ENCODE measurements around the gene SHKBP1. TPM values are rescaled to one million over a fixed set of nuclear protein-coding genes. Genes with fewer than 3 reads are reported as not detected.

Gene SHKBP1
- total and polyA plus RNA-seq, 2 of the 4 experiments (the other 2 are of a cell fraction) = 15.6 to 94.0 TPM

DNA sequence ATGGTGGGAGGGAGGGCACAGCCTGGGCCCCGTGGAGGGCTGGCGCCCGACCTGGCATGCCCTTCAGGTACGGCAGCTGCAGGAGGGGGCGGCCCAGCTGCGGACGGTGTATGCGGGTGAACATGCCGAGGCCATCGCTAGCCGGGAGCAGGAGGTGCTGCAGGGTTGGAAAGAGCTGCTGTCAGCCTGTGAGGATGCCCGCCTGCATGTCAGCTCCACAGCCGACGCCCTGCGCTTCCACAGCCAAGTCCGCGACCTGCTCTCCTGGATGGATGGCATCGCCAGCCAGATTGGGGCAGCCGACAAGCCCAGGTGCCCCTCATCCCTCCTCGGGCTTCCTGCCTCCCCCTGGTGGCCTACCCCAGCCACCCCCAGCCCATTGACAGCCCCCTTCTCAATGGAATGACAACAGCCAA, 16.6 kb upstream of the SHKBP1 start:
- POLR2A ChIA-PET (ENCODE audit: unreplicated experiment) = no interaction called here

More for the DNA sequence above, 16.6 kb upstream of the SHKBP1 start:
- WGBS, 2 experiments (ENCODE audit: extremely low coverage in 2 of 2, insufficient read length in 1 of 2) = 26% methylated on average over 5 of the region's 20 CpGs; no CpG with 5 or more reads in 1 of the 2 experiments
- BruUV-seq (replicated peaks) = no TSS peak
- H4K5ac ChIP-seq (ENCODE audit: low read depth, low read length) = no peak overlapping the region
- H3K23ac ChIP-seq (ENCODE audit: low read depth, low read length) = no peak overlapping the region
- no peak overlapping the region for H3K4ac ChIP-seq (ENCODE audit: low read depth, low read length)
- TF ChIP-seq SMC3 (IDR thresholded peaks at IDR 0.05; ENCODE audit: low read depth, low read length) = no peak
- TF ChIP-seq, protein P1, sequence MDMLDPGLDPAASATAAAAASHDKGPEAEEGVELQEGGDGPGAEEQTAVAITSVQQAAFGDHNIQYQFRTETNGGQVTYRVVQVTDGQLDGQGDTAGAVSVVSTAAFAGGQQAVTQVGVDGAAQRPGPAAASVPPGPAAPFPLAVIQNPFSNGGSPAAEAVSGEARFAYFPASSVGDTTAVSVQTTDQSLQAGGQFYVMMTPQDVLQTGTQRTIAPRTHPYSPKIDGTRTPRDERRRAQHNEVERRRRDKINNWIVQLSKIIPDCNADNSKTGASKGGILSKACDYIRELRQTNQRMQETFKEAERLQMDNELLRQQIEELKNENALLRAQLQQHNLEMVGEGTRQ (IDR thresholded peaks at IDR 0.05; ENCODE audit: low read depth, low read length) = no peak
- TF ChIP-seq MXI1 (IDR thresholded peaks at IDR 0.05; ENCODE audit: borderline replicate concordance, low read depth, low read length) = no peak
- TF ChIP-seq CHD1 (IDR thresholded peaks at IDR 0.05; ENCODE audit: low read depth, low read length) = no peak
- no peak for TF ChIP-seq MAZ (IDR thresholded peaks at IDR 0.05; ENCODE audit: borderline replicate concordance, low read depth, low read length)
- no peak for TF ChIP-seq POLR2A (IDR thresholded peaks at IDR 0.05; ENCODE audit: low read depth, low read length)
- no peak overlapping the region for H2BK120ac ChIP-seq (ENCODE audit: low read depth, low read length)
- intact Hi-C loops (cut with micrococcal nuclease) (no loop called here), in situ Hi-C loops (cut with MboI; ENCODE audit: low sequenced_read_pairs) (no loop called here), dilution Hi-C loops (cut with HindIII; ENCODE audit: low sequenced_read_pairs, unreplicated experiment) (no loop called here)
- H3K56ac ChIP-seq (ENCODE audit: extremely low read depth, insufficient read depth, low read length) = no peak overlapping the region
- H3K36me3 ChIP-seq (ENCODE audit: control insufficient read depth, insufficient read depth, low read length) = no peaks in the 10 kb centered on the region
- no peak overlapping the region for H2BK15ac ChIP-seq (ENCODE audit: low read depth, low read length)
- no peak overlapping the region for H2AK5ac ChIP-seq (ENCODE audit: low read depth, low read length)
- peaks cover 39% of the 10 kb centered on the region for H3K27me3 ChIP-seq (ENCODE audit: control insufficient read depth, insufficient read depth, low read length)
- no peak overlapping the region for H2BK5ac ChIP-seq (ENCODE audit: low read depth, low read length, poor library complexity, severe bottlenecking)
- H3K79me1 ChIP-seq (ENCODE audit: low read depth in 1 of 2, low read length in 2 of 2) = no peaks in the 10 kb centered on the region
- H4K20me1 ChIP-seq (ENCODE audit: insufficient read depth, low read length) = no peaks in the 10 kb centered on the region
- H3K4me3 ChIP-seq (ENCODE audit: insufficient read depth, low read depth, low read length) = no peak overlapping the region
- no peaks in the 10 kb centered on the region for H3K4me1 ChIP-seq (ENCODE audit: control insufficient read depth, insufficient read depth, low read length)
- no peak overlapping the region for H3K14ac ChIP-seq (replicated peaks; ENCODE audit: low read depth, low read length)
- H3K9ac ChIP-seq (ENCODE audit: low read depth, low read length) = no peak overlapping the region
- H4K91ac ChIP-seq (ENCODE audit: insufficient read depth, low read depth, low read length) = no peak overlapping the region
- no peaks in the 10 kb centered on the region for H3K9me1 ChIP-seq (ENCODE audit: insufficient read depth, low read length)
- ATAC-seq (ENCODE audit: low read depth) = no peak
- H4K8ac ChIP-seq (ENCODE audit: low read depth in 2 of 2, low read length in 2 of 2) = no peak overlapping the region
- no peak overlapping the region for H3K27ac ChIP-seq (ENCODE audit: insufficient read depth, low read length)
- H3K18ac ChIP-seq (ENCODE audit: low read depth, low read length) = no peak overlapping the region
- H2AFZ ChIP-seq (replicated peaks; ENCODE audit: low read length, poor library complexity) = no peak overlapping the region
- no peak overlapping the region for H2AK9ac ChIP-seq (replicated peaks; ENCODE audit: low read depth, low read length, poor library complexity)
- no peak overlapping the region for H3K4me2 ChIP-seq (ENCODE audit: low read depth, low read length)
- CTCF ChIA-PET = interaction anchor here (0.7 kb wide), 1 partner anchor 38 kb away, joined by 3 read pairs; no protein-coding TSS in a partner anchor
- no peak overlapping the region for H2BK20ac ChIP-seq (ENCODE audit: low read depth, low read length)
- no peaks in the 10 kb centered on the region for H3K9me3 ChIP-seq (ENCODE audit: control insufficient read depth, insufficient read depth, low read length)
- DNase-seq = no peak

All from IMR-90 (cell line).